GM19324 (cell line): ENCODE measurements around the gene RBP3.

ENCODE experiments used
- ATAC-seq: cut with Tn5 transposase; IDR thresholded peaks from one replicate; pipeline ENCODE4 v1.9.1; 2021; ENCODE audit warnings: mild to moderate bottlenecking, moderate library complexity; ENCODE audit not compliant: unreplicated experiment, low FRiP score

RBP3 gene

GRCh38 chr10:47317251-47317650, 30.9 kb upstream of the RBP3 start:
- ATAC-seq: no peak

GRCh38 chr10:47318706-47319105, 29.5 kb upstream of the RBP3 start:
- ATAC-seq: no peak

DNA sequence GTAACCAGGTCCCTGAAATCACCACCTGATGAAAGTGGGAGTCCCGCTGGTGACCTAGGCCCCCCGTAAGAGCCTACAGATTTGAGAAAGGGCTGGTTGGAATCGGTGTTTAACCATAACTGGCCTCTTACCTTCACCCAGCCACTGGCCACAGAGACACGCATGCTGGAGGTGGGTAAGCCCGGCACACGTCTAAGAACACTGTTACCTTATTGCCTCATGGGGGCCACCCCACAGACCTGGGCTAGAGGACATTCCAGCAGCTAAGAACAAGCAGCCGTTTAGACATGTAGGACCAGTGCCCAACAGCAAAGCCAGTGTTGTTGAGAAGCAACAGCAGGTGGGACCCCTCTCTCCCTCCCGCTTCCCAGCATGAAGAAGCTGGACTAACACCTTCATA, 28.4 kb upstream of the RBP3 start:
- no peak for ATAC-seq

DNA sequence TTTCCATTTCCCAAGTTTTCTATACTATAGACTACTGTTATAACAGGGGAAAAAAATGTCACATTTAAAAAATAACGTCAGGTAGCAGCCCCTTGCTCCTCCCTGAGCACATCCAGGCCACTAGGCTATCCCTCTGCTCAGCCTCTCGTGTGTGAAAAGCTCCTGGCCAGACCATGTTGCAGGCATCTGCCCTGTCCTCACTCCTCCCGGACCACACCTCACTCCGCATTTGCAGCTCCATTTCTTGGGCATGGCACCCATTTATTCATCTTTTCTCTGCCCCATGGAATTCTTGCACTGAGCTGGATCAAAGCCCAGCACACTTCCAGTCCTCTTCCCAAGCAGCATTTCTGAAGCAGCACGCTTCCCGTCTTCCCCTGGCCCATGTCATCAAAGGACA, 27.4 kb upstream of the RBP3 start:
- ATAC-seq: no peak

- ATAC-seq: no peak
These were observed 26.5 kb upstream of the RBP3 start for GRCh38 chr10:47321521-47322195.

DNA sequence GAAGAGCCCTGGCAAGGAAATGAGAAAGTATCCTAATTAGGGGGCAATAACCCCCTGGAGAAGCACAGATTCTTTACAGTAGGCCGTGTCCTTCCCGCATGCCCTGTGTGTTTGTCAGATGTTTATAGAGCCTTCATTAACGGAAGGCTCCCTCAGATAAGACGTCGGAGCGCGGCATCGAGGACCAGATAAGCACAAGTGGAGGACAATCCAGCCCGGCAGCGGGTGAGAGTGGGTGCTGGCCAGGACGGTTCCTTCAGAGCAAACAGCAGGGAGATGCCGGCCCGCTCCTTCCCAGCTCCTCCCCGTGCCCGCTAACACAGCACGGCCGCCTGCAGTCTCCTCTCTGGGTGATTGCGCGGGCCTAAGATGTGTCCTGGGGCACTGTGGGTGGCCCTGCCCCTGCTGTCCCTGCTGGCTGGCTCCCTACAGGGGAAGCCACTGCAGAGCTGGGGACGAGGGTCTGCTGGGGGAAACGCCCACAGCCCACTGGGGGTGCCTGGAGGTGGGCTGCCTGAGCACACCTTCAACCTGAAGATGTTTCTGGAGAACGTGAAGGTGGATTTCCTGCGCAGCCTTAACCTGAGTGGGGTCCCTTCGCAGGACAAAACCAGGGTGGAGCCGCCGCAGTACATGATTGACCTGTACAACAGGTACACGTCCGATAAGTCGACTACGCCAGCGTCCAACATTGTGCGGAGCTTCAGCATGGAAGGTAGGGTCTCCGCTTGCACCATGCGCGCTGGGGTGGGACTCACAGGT, 25.7 kb upstream of the RBP3 start, which contains the start of gene GDF2:
Gene GDF2, plus strand, starts transcription at position 155 of the 762 bp plus-strand sequence. Its CDS starts 215 bp downstream, at position 370.
- ATAC-seq: no peak

- no peak for ATAC-seq
These were observed 25.1 kb upstream of the RBP3 start for GRCh38 chr10:47323087-47323486.

- no peak for ATAC-seq
These were observed 24.4 kb upstream of the RBP3 start for GRCh38 chr10:47323636-47324296.

DNA sequence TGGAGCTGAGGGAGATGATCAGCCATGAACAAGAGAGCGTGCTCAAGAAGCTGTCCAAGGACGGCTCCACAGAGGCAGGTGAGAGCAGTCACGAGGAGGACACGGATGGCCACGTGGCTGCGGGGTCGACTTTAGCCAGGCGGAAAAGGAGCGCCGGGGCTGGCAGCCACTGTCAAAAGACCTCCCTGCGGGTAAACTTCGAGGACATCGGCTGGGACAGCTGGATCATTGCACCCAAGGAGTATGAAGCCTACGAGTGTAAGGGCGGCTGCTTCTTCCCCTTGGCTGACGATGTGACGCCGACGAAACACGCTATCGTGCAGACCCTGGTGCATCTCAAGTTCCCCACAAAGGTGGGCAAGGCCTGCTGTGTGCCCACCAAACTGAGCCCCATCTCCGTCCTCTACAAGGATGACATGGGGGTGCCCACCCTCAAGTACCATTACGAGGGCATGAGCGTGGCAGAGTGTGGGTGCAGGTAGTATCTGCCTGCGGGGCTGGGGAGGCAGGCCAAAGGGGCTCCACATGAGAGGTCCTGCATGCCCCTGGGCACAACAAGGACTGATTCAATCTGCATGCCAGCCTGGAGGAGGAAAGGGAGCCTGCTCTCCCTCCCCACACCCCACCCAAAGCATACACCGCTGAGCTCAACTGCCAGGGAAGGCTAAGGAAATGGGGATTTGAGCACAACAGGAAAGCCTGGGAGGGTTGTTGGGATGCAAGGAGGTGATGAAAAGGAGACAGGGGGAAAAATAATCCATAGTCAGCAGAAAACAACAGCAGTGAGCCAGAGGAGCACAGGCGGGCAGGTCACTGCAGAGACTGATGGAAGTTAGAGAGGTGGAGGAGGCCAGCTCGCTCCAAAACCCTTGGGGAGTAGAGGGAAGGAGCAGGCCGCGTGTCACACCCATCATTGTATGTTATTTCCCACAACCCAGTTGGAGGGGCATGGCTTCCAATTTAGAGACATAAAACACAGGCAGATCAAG, 22.6 kb upstream of the RBP3 start:
- no peak for ATAC-seq

DNA sequence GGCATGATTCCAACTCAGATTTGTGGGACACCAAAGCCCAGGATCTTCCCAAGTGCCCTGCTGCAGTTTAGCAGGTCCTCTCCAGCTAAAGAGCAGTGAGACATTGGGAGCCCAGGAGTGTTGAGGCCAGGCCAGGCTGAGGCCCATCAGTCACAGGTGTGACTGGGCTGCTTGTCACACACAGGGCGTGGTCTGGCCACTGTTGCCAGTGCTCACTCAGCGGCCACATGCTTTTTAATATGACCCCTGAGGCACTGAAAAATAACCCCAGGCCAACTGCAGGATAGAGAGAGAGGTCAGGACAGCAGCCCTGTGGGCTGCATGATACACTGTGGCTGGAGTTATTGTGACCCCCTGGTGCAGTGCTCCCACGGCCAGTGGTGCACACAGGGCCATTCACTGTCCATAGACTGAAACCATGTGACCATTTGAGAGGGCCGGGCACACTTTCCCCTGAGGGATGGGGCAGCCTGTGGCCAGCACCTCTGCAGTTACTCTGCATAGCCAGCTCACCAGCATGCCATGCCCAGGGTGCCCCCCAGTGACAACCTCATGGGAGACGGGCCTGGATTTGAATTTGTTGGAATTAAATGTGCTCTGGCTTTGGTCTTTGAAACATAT, 21.7 kb upstream of the RBP3 start:
- ATAC-seq: no peak

GRCh38 chr10:47326927-47327330, 21.2 kb upstream of the RBP3 start:
- ATAC-seq: no peak

- ATAC-seq: no peak
These were observed 18.3 kb upstream of the RBP3 start for GRCh38 chr10:47329855-47330254.

DNA sequence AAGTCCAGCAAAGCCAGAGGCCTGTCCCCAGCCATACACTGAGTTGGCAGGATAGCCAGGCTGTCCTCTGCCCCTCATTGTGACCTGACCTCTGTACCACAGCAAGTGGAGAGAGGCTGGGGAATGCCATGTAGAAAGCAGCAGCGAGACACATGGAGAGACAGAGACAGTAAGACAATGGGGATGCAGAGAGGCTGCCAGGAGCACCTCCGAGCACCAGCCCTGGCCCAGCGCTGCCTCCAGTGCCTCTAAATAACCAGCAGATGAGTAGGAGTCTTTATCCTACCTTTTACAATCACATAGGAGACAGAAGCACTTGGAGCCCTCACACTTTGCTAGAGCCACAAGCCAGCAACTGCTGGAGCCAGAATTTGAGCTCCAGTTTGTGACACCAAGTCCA, 17.8 kb upstream of the RBP3 start:
- no peak for ATAC-seq

DNA sequence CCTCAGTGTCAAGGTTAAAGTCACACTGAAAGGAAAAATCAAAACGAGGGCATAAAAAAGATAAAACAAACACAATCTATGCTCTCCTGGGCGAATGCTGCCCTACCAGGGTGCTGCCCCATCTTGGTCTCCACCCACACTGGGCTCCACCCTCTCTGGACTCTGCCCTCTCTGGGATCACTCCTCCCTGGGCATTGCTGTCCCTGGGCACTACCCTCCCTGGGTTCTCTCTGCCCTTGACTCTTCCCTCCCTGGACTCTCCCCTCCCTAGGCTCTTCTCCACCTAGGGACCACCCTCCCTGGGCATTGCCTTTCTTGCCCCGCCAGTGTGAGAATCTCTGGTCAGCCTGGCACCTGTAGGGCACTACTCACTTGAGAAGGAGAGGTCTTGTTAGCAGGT, 17.4 kb upstream of the RBP3 start:
- ATAC-seq: no peak

DNA sequence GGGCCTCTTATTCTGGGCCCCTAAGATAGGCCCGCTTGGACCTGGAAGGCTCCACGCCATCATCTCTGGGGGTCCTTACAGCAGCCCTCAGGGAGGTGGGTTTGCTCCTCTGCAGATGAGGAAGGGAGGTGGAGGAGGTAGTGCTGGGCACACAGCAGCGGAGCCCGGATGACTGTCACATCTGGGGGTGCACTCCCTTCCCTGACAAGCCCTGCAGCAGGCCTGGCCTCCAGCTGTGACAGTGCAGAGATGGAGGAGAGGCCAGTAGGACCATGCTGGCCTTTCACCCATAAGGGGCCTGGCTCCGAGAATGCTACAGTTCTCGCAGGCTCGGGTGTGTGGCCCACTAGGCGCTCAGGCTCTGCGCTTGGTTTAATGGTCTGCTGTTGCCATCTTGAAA, 16.7 kb upstream of the RBP3 start:
- ATAC-seq: no peak

- ATAC-seq: no peak
These were observed 16.2 kb upstream of the RBP3 start for GRCh38 chr10:47331954-47332353.

DNA sequence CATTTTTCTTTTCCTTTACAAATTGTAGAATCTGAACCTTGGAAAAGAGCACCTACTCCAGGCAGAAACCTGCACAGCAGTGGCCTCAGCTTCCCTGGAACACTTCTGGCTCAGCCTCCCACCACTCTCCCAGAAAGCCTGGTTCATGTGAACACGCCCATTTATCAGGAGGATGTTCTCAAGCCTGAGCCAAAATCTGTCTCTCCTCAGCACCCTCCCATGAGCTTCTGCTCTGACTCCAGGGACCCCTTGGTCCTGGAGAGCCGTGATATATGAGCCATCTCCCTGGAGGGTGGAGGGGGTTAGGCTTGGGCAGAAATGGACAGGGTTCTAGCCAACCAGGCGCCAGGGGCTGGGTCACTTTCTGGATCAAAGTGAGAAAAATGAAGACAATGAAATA, 15.8 kb upstream of the RBP3 start:
- no peak for ATAC-seq

- ATAC-seq: no peak
These were observed 15.2 kb upstream of the RBP3 start for GRCh38 chr10:47332946-47333345.

- ATAC-seq: no peak
These were observed 14.6 kb upstream of the RBP3 start for GRCh38 chr10:47333532-47333931.
